ENCODE data around the gene DOC2B. TPM values are rescaled to one million over a fixed set of nuclear protein-coding genes. Genes with fewer than 3 reads are reported as not detected.
A peak's percentile ranks its signal among the peaks of the same experiment; 100 is the strongest.
"Not testable (repeated sequence)": the region's sequence is repeated elsewhere in the genome, so short reads cannot be mapped to it uniquely, and the experiment has no call there.

DOC2B gene
- total RNA-seq, 1 experiment from 2014 or later = not detected

DNA sequence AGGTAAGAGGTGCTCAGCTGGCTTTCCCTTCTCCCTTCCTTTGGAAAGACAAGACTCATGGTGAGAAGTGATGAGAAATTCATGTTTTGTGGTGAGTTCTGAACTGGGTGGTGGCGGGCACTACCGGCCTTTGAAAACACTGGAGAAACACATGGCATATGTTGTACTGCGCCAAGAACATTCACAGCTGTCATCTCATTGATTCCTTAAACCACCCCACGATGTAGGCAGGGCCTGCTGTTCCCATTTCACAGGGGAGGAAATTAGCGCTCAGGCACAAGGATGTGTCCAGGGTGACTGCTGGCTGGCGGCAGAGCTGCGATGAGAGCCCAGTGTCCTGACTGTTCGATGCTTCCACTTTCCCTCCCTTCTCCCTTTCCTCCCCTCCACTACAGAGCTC, 1.6 kb upstream of the DOC2B start:
- Histone ChIP-seq H3K27ac (no peak overlapping the region), H3K36me3 (no peaks in the 10 kb centered on the region), H3K9me3 (replicated peaks) (no peaks in the 10 kb centered on the region), H3K27me3 (no peaks in the 10 kb centered on the region), H3K4me3 (no peak overlapping the region), H3K4me1 (peaks cover 10% of the 10 kb centered on the region; the same call in 1 of the 2 replicates)
- DNase-seq = peak in 1 of 2 experiments; percentile 8

DNA sequence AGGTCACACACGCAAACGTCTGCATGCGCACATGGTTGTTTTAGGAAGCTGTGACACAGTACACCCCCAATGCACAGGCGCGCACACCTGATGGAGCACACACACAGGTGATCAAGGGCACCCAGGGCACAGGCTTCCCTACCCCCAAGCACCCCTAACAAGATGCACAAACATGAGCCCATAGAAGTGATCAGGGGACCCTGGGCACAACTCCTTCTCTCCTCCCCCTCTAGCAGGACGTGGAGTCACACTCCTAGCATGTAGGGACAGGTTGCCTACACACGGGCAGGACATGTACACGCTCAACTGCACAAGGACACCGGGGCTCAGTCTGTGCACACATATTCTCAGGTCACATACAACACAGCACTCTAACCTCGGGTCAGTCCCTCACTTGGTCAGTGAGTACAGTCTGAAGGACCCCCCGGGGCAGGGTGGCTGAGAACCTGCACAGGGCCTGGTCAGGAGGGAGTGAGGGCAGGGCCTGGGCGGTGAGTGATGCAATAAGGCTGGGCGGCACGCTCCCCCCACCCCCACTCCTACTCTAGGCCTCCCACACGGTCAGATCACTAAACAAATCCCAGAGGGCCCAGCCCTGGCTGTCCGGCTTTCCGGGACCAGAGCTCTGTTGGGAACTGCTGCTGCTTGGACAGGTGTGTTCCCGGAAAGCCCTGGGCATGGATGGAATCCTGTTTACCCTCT, 751 bp upstream of the DOC2B start:
- peaks cover 10% of the 10 kb centered on the region; the same call in 1 of the 2 replicates for H3K4me1 ChIP-seq
- H3K36me3 ChIP-seq = no peaks in the 10 kb centered on the region
- H3K27me3 ChIP-seq = no peaks in the 10 kb centered on the region
- H3K9me3 ChIP-seq (replicated peaks) = no peaks in the 10 kb centered on the region
- H3K27ac ChIP-seq = no peak overlapping the region
- DNase-seq = peak in 1 of 2 experiments; percentile 30
- no peak overlapping the region for H3K4me3 ChIP-seq

- Histone ChIP-seq H3K9me3 (replicated peaks) (no peaks in the 10 kb centered on the region), H3K27ac (no peak overlapping the region), H3K4me3 (no peak overlapping the region), H3K27me3 (no peaks in the 10 kb centered on the region), H3K4me1 (peaks cover 10% of the 10 kb centered on the region; the same call in 1 of the 2 replicates), H3K36me3 (no peaks in the 10 kb centered on the region)
- no peak for DNase-seq
These were observed 837 bp downstream of the DOC2B start for GRCh38 chr17:180381-181244.

DNA sequence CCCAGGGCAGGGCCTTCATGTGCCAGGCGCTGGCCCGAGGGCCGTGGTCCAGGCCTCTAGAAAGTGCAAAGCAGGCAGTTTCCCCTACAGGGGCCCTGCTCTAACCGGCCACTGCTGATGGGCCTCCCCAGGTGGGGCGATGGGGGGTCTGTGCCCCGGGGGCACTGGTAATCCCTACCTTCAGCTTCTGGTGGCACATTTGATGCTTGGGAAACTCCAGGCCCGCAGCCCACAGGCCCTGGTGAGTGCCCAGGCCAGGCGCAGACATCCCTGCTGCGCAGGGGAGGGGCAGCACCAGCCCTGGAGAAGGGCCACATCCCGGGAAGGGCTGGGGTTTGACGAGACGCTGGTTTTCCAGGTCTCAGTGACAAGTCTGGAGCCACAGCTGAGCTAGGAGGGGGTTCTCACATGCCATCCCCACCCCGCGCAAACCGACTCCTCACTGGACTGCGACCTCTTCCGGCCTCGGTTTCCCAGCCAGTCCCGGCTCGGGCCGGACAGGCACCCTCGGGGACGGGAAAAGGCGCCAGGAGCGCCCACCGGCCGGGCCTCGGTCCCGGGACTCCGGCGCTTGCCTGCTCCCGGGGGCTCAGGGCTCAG, 1.6 kb downstream of the DOC2B start:
- Histone ChIP-seq H3K9me3 (replicated peaks) (no peaks in the 10 kb centered on the region), H3K36me3 (no peaks in the 10 kb centered on the region), H3K27me3 (no peaks in the 10 kb centered on the region), H3K27ac (no peak overlapping the region), H3K4me1 (peaks cover 10% of the 10 kb centered on the region; the same call in 1 of the 2 replicates), H3K4me3 (no peak overlapping the region)
- no peak for DNase-seq

- Histone ChIP-seq H3K4me3 (no peak overlapping the region), H3K4me1 (peaks cover 10% of the 10 kb centered on the region; the same call in 1 of the 2 replicates), H3K27ac (no peak overlapping the region), H3K9me3 (replicated peaks) (no peaks in the 10 kb centered on the region), H3K36me3 (no peaks in the 10 kb centered on the region), H3K27me3 (no peaks in the 10 kb centered on the region)
- DNase-seq = no peak
These were observed 2.4 kb downstream of the DOC2B start for GRCh38 chr17:179066-179432.

DNA sequence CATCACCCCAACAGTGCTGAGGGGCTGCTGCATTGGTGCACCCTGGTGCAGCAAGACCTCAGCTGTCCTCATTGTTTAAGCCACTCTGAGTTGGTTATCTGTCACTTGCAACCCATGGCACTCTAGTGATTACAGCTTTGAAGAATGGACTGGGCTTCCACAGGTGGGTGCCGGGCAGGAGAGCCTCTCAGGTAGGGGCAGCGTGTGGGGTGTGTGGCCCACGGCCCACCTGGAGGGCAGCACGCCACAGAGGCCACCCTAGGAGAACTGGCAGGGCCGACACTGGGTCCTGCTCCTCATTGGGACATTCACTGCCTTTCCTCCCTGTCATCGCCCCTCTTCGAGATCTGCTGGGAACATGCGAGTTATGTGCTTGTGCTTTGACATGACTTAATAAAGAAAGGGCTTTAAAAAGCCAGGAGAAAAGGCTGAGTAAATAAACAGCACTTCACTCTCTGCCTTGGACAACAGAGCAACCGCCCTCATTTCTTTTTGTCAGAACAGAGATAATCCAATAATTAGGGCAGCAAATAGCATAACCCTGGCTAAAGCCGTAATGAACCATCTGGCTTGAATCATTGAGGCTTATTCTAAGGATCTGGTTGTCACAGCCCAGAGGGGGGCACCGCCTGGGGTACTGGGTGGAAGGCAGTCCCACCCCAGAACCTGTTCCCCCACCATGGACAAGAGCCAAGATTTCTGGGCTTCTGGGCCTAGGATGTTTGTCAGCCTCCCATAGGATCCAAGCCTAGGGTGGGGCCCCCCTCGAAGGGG, 3.0 kb downstream of the DOC2B start:
- no peaks in the 10 kb centered on the region for H3K36me3 ChIP-seq
- no peak overlapping the region for H3K27ac ChIP-seq
- H3K27me3 ChIP-seq = no peaks in the 10 kb centered on the region
- no peak for DNase-seq
- H3K9me3 ChIP-seq (replicated peaks) = no peaks in the 10 kb centered on the region
- no peak overlapping the region for H3K4me3 ChIP-seq
- peaks cover 10% of the 10 kb centered on the region; the same call in 1 of the 2 replicates for H3K4me1 ChIP-seq

DNA sequence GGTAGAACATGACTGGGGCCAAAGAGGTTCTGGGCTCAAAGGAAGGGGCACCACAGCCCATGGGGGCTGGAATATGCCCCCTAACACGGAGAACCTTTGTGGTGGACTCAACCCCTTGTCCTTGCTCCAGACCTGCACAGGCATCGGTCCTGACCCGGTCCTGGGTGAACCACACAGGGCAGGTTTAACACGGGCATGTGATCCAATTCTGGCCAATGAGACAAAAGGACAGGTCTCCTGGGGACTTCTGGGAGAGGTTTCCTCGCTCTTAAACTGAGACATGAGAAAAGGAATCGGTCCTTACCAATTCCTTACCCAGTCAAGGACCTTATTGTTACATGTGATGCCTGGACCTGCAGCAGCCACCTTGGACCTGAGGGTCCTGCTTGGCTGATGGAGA, 3.7 kb downstream of the DOC2B start:
- Histone ChIP-seq H3K4me1 (peaks cover 7% of the 10 kb centered on the region; the same call in 1 of the 2 replicates), H3K9me3 (replicated peaks) (no peaks in the 10 kb centered on the region), H3K4me3 (no peak overlapping the region), H3K27me3 (no peaks in the 10 kb centered on the region), H3K36me3 (no peaks in the 10 kb centered on the region), H3K27ac (no peak overlapping the region)
- DNase-seq = no peak

- peak in 1 of 2 experiments; percentile 10 for DNase-seq
- Histone ChIP-seq H3K9me3 (replicated peaks) (no peaks in the 10 kb centered on the region), H3K36me3 (no peaks in the 10 kb centered on the region), H3K27ac (no peak overlapping the region), H3K4me1 (peaks cover under 1% of the 10 kb centered on the region; the same call in 1 of the 2 replicates), H3K27me3 (no peaks in the 10 kb centered on the region), H3K4me3 (no peak overlapping the region)
These were observed 4.3 kb downstream of the DOC2B start for GRCh38 chr17:177155-177554.

GRCh38 chr17:173166-173911, 8.1 kb downstream of the DOC2B start:
- no peak overlapping the region for H3K27ac ChIP-seq
- DNase-seq = peak; percentile 51 to 54
- H3K9me3 ChIP-seq (replicated peaks) = no peaks in the 10 kb centered on the region
- no peaks in the 10 kb centered on the region for H3K4me1 ChIP-seq
- H3K36me3 ChIP-seq = no peaks in the 10 kb centered on the region
- no peaks in the 10 kb centered on the region for H3K27me3 ChIP-seq
- H3K4me3 ChIP-seq = no peak overlapping the region

GRCh38 chr17:172401-172800, 9.0 kb downstream of the DOC2B start:
- Histone ChIP-seq H3K4me1 (no peaks in the 10 kb centered on the region), H3K4me3 (no peak overlapping the region), H3K27ac (no peak overlapping the region), H3K9me3 (replicated peaks) (no peaks in the 10 kb centered on the region), H3K27me3 (no peaks in the 10 kb centered on the region), H3K36me3 (no peaks in the 10 kb centered on the region)
- DNase-seq = no peak

GRCh38 chr17:171871-172270, 9.6 kb downstream of the DOC2B start:
- Histone ChIP-seq H3K9me3 (replicated peaks) (no peaks in the 10 kb centered on the region), H3K4me3 (no peak overlapping the region), H3K27ac (no peak overlapping the region), H3K36me3 (no peaks in the 10 kb centered on the region), H3K27me3 (no peaks in the 10 kb centered on the region), H3K4me1 (no peaks in the 10 kb centered on the region)
- DNase-seq = no peak

GRCh38 chr17:170130-170670, 11.2 kb downstream of the DOC2B start:
- Histone ChIP-seq H3K9me3 (replicated peaks) (no peaks in the 10 kb centered on the region), H3K27ac (no peak overlapping the region), H3K4me3 (no peak overlapping the region), H3K27me3 (no peaks in the 10 kb centered on the region), H3K36me3 (no peaks in the 10 kb centered on the region), H3K4me1 (no peaks in the 10 kb centered on the region)
- DNase-seq = no peak

- H3K4me3 ChIP-seq; DNase-seq; H3K27ac ChIP-seq; H3K27me3 ChIP-seq; H3K9me3 ChIP-seq (replicated peaks); H3K36me3 ChIP-seq; H3K4me1 ChIP-seq: not testable (repeated sequence)
These were observed 12.8 kb downstream of the DOC2B start for GRCh38 chr17:168614-169013.

GRCh38 chr17:165939-166338, 15.5 kb downstream of the DOC2B start:
- Histone ChIP-seq H3K27me3 (no peaks in the 10 kb centered on the region), H3K4me1 (no peaks in the 10 kb centered on the region; the same call in 1 of the 2 replicates), H3K4me3 (no peak overlapping the region), H3K27ac (no peak overlapping the region), H3K9me3 (replicated peaks) (no peaks in the 10 kb centered on the region), H3K36me3 (no peaks in the 10 kb centered on the region)
- DNase-seq = no peak

All from SJCRH30 (cell line).